Stimulated activated effector memory CD8-positive, alpha-beta T cell treated with anti-CD3 and anti-CD28 coated beads, Interleukin-12 subunit alpha, Interleukin-12 subunit beta, amount 100 ng/mL, for 72 hours (primary cell): Measurements from ENCODE around the gene EPHA4.
"Not testable (repeated sequence)": the region's sequence is repeated elsewhere in the genome, so short reads cannot be mapped to it uniquely, and the experiment has no call there.

Source experiments
- ATAC-seq: fragments of 150-1000 bp; cut with Tn5 transposase; 2 replicates; pipeline ENCODE4 v1.10.0; 2021
- DNase-seq, 2 donors: peaks; one replicate each; pipeline ENCODE4 v3.0.0; 2021 to 2022; ENCODE audit warnings: low spot score in 2 of 2
- H3K27ac Mint-ChIP-seq: one replicate; pipeline ENCODE4 v1.8.0; 2022; ENCODE audit warnings: mild to moderate bottlenecking, mixed read lengths
- H3K36me3 Mint-ChIP-seq: one replicate; pipeline ENCODE4 v1.8.0; 2022; ENCODE audit warnings: mild to moderate bottlenecking, mixed read lengths
- H3K4me1 Mint-ChIP-seq: one replicate; pipeline ENCODE4 v1.8.0; 2022; ENCODE audit warnings: mixed read lengths
- H3K4me3 Mint-ChIP-seq: one replicate; pipeline ENCODE4 v1.8.0; 2022; ENCODE audit warnings: mild to moderate bottlenecking, mixed read lengths
- H3K9me3 Mint-ChIP-seq: one replicate; pipeline ENCODE4 v1.8.0; 2022; ENCODE audit warnings: mixed read lengths

The EPHA4 gene

GRCh38 chr2:221530653-221531037, 41.5 kb downstream of the EPHA4 start:
- Mint-ChIP-seq H3K9me3 (no peaks in the 10 kb centered on the region), H3K4me1 (peaks cover 43% of the 10 kb centered on the region), H3K36me3 (no peaks in the 10 kb centered on the region), H3K4me3 (peak overlapping the region; percentile 70), H3K27ac (no peak overlapping the region)
- ATAC-seq (no peak), DNase-seq (no peak)

- DNase-seq: no peak
- Mint-ChIP-seq H3K4me1 (peaks cover 43% of the 10 kb centered on the region), H3K4me3 (peak overlapping the region; percentile 70), H3K27ac (peak overlapping the region; percentile 68), H3K9me3 (no peaks in the 10 kb centered on the region), H3K36me3 (no peaks in the 10 kb centered on the region)
- peak; percentile 90 for ATAC-seq
These were observed 42.0 kb downstream of the EPHA4 start for GRCh38 chr2:221529943-221530652.

- Mint-ChIP-seq H3K36me3 (no peaks in the 10 kb centered on the region), H3K27ac (peak overlapping the region; percentile 68), H3K9me3 (no peaks in the 10 kb centered on the region), H3K4me3 (peak overlapping the region; percentile 70), H3K4me1 (peaks cover 43% of the 10 kb centered on the region)
- no peak for DNase-seq
- ATAC-seq: peak; percentile 62
These were observed 42.7 kb downstream of the EPHA4 start for GRCh38 chr2:221529177-221529942.

- Mint-ChIP-seq H3K4me1 (peaks cover 43% of the 10 kb centered on the region), H3K9me3 (no peaks in the 10 kb centered on the region), H3K27ac (peak overlapping the region; percentile 88), H3K4me3 (peak overlapping the region; percentile 70), H3K36me3 (no peaks in the 10 kb centered on the region)
- ATAC-seq (no peak), DNase-seq (no peak)
These were observed 44.3 kb downstream of the EPHA4 start for GRCh38 chr2:221527776-221528309.

GRCh38 chr2:221524158-221524557, 47.9 kb downstream of the EPHA4 start:
- DNase-seq (no peak), ATAC-seq (no peak)
- Mint-ChIP-seq H3K4me3 (no peak overlapping the region), H3K9me3 (no peaks in the 10 kb centered on the region), H3K36me3 (peaks cover 7% of the 10 kb centered on the region), H3K4me1 (peaks cover 31% of the 10 kb centered on the region), H3K27ac (peak overlapping the region; percentile 41)

GRCh38 chr2:221521233-221521845, 50.8 kb downstream of the EPHA4 start:
- ATAC-seq (no peak), DNase-seq (no peak)
- Mint-ChIP-seq H3K4me3 (no peak overlapping the region), H3K27ac (no peak overlapping the region), H3K9me3 (no peaks in the 10 kb centered on the region), H3K4me1 (peaks cover 8% of the 10 kb centered on the region), H3K36me3 (peaks cover 7% of the 10 kb centered on the region)

GRCh38 chr2:221518935-221519625, 53.0 kb downstream of the EPHA4 start:
- peaks cover 8% of the 10 kb centered on the region for H3K4me1 Mint-ChIP-seq
- no peaks in the 10 kb centered on the region for H3K9me3 Mint-ChIP-seq
- no peak overlapping the region for H3K4me3 Mint-ChIP-seq
- H3K27ac Mint-ChIP-seq: no peak overlapping the region
- DNase-seq: no peak
- no peak for ATAC-seq
- peaks cover 7% of the 10 kb centered on the region for H3K36me3 Mint-ChIP-seq

- ATAC-seq (peak; percentile 89), DNase-seq (peak in 1 of 2 donors; percentile 58)
- no peaks in the 10 kb centered on the region for H3K9me3 Mint-ChIP-seq
- H3K27ac Mint-ChIP-seq: no peak overlapping the region
- H3K4me3 Mint-ChIP-seq: no peak overlapping the region
- H3K36me3 Mint-ChIP-seq: peaks cover 7% of the 10 kb centered on the region
- peaks cover 8% of the 10 kb centered on the region for H3K4me1 Mint-ChIP-seq
These were observed 53.7 kb downstream of the EPHA4 start for GRCh38 chr2:221518201-221518934.

- ATAC-seq (peak; percentile 93), DNase-seq (peak; percentile 36 to 80)
- Mint-ChIP-seq H3K4me3 (no peak overlapping the region), H3K36me3 (peaks cover 7% of the 10 kb centered on the region), H3K27ac (no peak overlapping the region), H3K4me1 (peaks cover 10% of the 10 kb centered on the region), H3K9me3 (no peaks in the 10 kb centered on the region)
These were observed 54.4 kb downstream of the EPHA4 start for GRCh38 chr2:221517696-221518151.

- no peak overlapping the region for H3K4me3 Mint-ChIP-seq
- no peak overlapping the region for H3K27ac Mint-ChIP-seq
- DNase-seq: no peak
These were observed 54.9 kb downstream of the EPHA4 start for GRCh38 chr2:221517146-221517695.

GRCh38 chr2:221515864-221516263, 56.2 kb downstream of the EPHA4 start:
- no peak for DNase-seq
- Mint-ChIP-seq H3K36me3 (peaks cover 7% of the 10 kb centered on the region), H3K4me1 (peaks cover 8% of the 10 kb centered on the region), H3K27ac (no peak overlapping the region), H3K9me3 (no peaks in the 10 kb centered on the region), H3K4me3 (no peak overlapping the region)
- ATAC-seq: no peak

More at GRCh38 chr2:221517146-221517695, 54.9 kb downstream of the EPHA4 start:
- ATAC-seq: no peak
- H3K4me1 Mint-ChIP-seq: peaks cover 15% of the 10 kb centered on the region
- H3K9me3 Mint-ChIP-seq: no peaks in the 10 kb centered on the region
- peaks cover 7% of the 10 kb centered on the region for H3K36me3 Mint-ChIP-seq

GRCh38 chr2:221514305-221515040, 57.6 kb downstream of the EPHA4 start:
- Mint-ChIP-seq H3K9me3 (no peaks in the 10 kb centered on the region), H3K4me1 (peaks cover 7% of the 10 kb centered on the region), H3K4me3 (no peak overlapping the region), H3K36me3 (no peaks in the 10 kb centered on the region), H3K27ac (no peak overlapping the region)
- no peak for DNase-seq
- ATAC-seq: no peak

GRCh38 chr2:221513232-221513631, 58.9 kb downstream of the EPHA4 start:
- no peak overlapping the region for H3K4me3 Mint-ChIP-seq
- H3K36me3 Mint-ChIP-seq: no peaks in the 10 kb centered on the region
- H3K4me1 Mint-ChIP-seq: peaks cover 7% of the 10 kb centered on the region
- no peaks in the 10 kb centered on the region for H3K9me3 Mint-ChIP-seq
- ATAC-seq (no peak), DNase-seq (no peak)
- no peak overlapping the region for H3K27ac Mint-ChIP-seq

- not testable (repeated sequence) for H3K9me3 Mint-ChIP-seq, H3K4me3 Mint-ChIP-seq, ATAC-seq, H3K4me1 Mint-ChIP-seq, H3K27ac Mint-ChIP-seq, H3K36me3 Mint-ChIP-seq, DNase-seq
These were observed 60.8 kb downstream of the EPHA4 start for GRCh38 chr2:221511325-221511724.
